ENCODE results near the gene CAMKV. TPM values are rescaled to one million over a fixed set of nuclear protein-coding genes. Genes with fewer than 3 reads are reported as not detected.
A peak's percentile ranks its signal among the peaks of the same experiment; 100 is the strongest.

The CAMKV gene
- polyA plus RNA-seq, 1 of the 3 experiments (the other 2 are of a cell fraction): 0.53 TPM

DNA sequence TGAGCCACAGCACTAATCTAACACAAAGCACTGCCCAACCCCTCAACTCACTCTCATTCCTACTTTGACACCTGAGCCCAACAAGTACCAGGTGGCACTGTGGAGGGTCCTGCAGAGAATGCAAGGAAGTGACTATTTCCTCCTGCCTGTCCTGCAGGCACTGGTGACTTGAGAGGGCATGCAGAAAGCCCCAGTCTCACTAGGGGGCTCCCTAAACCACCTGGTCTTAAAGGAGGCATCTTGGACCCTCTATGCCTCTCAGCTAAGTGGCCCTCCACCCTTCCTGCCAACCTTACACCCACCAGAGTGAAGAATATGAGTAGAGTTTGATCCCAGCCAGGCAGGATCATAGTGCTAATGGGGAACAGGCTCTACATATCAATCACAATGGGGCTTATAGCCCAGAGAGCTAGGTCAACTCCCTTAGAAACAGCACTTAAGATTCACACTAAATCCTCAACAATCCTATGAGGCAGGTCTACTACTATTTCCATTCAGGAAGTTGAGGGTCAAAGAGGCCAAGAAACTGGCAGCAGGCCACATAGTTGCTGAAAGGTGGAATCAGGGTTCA lies 28.5 kb downstream of the CAMKV start:
- no peak overlapping the region for H2AFZ ChIP-seq (ENCODE audit: low read depth)
- H3K9ac ChIP-seq: no peak overlapping the region
- H3K9me3 ChIP-seq: no peaks in the 10 kb centered on the region
- H3K4me3 ChIP-seq (ENCODE audit: low read depth in 2 of 2, low read length in 1 of 2): no peak overlapping the region
- CTCF ChIA-PET: interaction anchor here (0.6 to 14.6 kb wide), 10 partner anchors 8 to 96 kb away, joined by 3 to 386 read pairs (median 12); partner anchors contain the start of genes CAMKV, CDHR4, INKA1 and TRAIP
- H3K9me2 ChIP-seq: no peaks in the 10 kb centered on the region
- DNase-seq: no peak
- no peaks in the 10 kb centered on the region for H4K20me1 ChIP-seq (ENCODE audit: insufficient read depth)
- TF ChIP-seq ELF1 (IDR thresholded peaks at IDR 0.05) (no peak), RAD21 (IDR thresholded peaks at IDR 0.05; ENCODE audit: low read length) (peak; percentile 60), TAF1 (IDR thresholded peaks at IDR 0.05; ENCODE audit: borderline replicate concordance, low read depth, low read length) (no peak), JUND (IDR thresholded peaks at IDR 0.05) (no peak), SMC3 (IDR thresholded peaks at IDR 0.05; ENCODE audit: low read depth, low read length) (peak; percentile 35; the same call in 1 of the 2 replicates), FOSL2 (IDR thresholded peaks at IDR 0.05; ENCODE audit: borderline replicate concordance, low read depth) (no peak), TEAD4 (IDR thresholded peaks at IDR 0.05; ENCODE audit: borderline replicate concordance, insufficient read depth) (no peak), CHD2 (IDR thresholded peaks at IDR 0.05; ENCODE audit: low read length, partially characterized antibody) (no peak), NFIC (IDR thresholded peaks at IDR 0.05; ENCODE audit: borderline replicate concordance) (no peak), RCOR1 (IDR thresholded peaks at IDR 0.05; ENCODE audit: low read length) (no peak), POLR2AphosphoS5 (IDR thresholded peaks at IDR 0.05; ENCODE audit: low read depth, low read length) (no peak)
- TF ChIP-seq, protein P1, sequence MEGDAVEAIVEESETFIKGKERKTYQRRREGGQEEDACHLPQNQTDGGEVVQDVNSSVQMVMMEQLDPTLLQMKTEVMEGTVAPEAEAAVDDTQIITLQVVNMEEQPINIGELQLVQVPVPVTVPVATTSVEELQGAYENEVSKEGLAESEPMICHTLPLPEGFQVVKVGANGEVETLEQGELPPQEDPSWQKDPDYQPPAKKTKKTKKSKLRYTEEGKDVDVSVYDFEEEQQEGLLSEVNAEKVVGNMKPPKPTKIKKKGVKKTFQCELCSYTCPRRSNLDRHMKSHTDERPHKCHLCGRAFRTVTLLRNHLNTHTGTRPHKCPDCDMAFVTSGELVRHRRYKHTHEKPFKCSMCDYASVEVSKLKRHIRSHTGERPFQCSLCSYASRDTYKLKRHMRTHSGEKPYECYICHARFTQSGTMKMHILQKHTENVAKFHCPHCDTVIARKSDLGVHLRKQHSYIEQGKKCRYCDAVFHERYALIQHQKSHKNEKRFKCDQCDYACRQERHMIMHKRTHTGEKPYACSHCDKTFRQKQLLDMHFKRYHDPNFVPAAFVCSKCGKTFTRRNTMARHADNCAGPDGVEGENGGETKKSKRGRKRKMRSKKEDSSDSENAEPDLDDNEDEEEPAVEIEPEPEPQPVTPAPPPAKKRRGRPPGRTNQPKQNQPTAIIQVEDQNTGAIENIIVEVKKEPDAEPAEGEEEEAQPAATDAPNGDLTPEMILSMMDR (IDR thresholded peaks at IDR 0.05): peak; percentile 51
- TF ChIP-seq, protein P2, sequence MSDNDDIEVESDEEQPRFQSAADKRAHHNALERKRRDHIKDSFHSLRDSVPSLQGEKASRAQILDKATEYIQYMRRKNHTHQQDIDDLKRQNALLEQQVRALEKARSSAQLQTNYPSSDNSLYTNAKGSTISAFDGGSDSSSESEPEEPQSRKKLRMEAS (IDR thresholded peaks at IDR 0.05; ENCODE audit: low read depth): no peak
- H3K4me1 ChIP-seq (ENCODE audit: control insufficient read depth in 1 of 2, insufficient read depth in 2 of 2, low read depth in 1 of 2, low read length in 1 of 2): peaks cover 0 to 48% of the 10 kb centered on the region in 2 experiments; a peak in 1 of 4 replicates
- peak overlapping the region in 1 of 2 experiments; percentile 93; a peak in 1 of 4 replicates for H3K27ac ChIP-seq (ENCODE audit: low read depth in 2 of 2, low read length in 1 of 2)
- POLR2A ChIA-PET: interaction anchor here (3.9 kb wide), 1 partner anchor 37 kb away, joined by 37 read pairs; the partner anchor contains the start of gene INKA1
- H3F3A ChIP-seq (replicated peaks; ENCODE audit: insufficient read depth): no peaks in the 10 kb centered on the region
- peaks cover 0 to 21% of the 10 kb centered on the region in 2 experiments for H3K36me3 ChIP-seq (replicated peaks in 1 of 2; ENCODE audit: control insufficient read depth in 1 of 2, insufficient read depth in 2 of 2, low read length in 1 of 2)
- H3K4me2 ChIP-seq: no peak overlapping the region
- no peaks in the 10 kb centered on the region for H3K27me3 ChIP-seq (ENCODE audit: insufficient read depth)
- no peaks in the 10 kb centered on the region for H3K79me2 ChIP-seq (ENCODE audit: insufficient read depth)

DNA sequence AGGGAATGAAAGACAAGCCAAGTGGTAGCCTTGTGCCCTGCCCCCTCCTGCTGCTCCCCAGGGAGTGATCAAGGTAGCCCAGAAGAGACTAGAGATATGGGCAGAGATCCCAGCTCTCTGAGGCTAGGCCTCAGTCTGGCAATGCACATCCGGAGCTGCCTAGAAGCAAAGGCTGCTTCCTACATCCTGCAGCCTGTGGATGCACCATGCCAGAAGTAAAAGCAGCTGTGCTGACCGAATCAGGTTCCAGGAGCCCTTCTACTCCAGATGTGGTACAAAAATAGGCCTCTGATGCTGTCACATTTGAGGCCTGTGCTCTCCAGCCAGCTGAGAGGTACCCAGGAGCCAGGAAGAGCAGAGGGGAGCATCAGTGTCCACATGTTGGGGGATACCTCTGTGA lies 29.3 kb downstream of the CAMKV start:
- Histone ChIP-seq H3K4me2 (no peak overlapping the region), H3K4me1 (ENCODE audit: control insufficient read depth in 1 of 2, insufficient read depth in 2 of 2, low read depth in 1 of 2, low read length in 1 of 2) (peaks cover 0 to 48% of the 10 kb centered on the region in 2 experiments; a peak in 1 of 4 replicates), H2AFZ (ENCODE audit: low read depth) (no peak overlapping the region), H3K9me3 (no peaks in the 10 kb centered on the region), H4K20me1 (ENCODE audit: insufficient read depth) (no peaks in the 10 kb centered on the region), H3K9ac (no peak overlapping the region), H3K27ac (ENCODE audit: low read depth in 2 of 2, low read length in 1 of 2) (peak overlapping the region in 1 of 2 experiments; percentile 93; a peak in 2 of 4 replicates), H3K79me2 (ENCODE audit: insufficient read depth) (no peaks in the 10 kb centered on the region), H3K27me3 (ENCODE audit: insufficient read depth) (no peaks in the 10 kb centered on the region), H3K9me2 (no peaks in the 10 kb centered on the region), H3F3A (replicated peaks; ENCODE audit: insufficient read depth) (no peaks in the 10 kb centered on the region), H3K36me3 (replicated peaks in 1 of 2; ENCODE audit: control insufficient read depth in 1 of 2, insufficient read depth in 2 of 2, low read length in 1 of 2) (peaks cover under 1 to 18% of the 10 kb centered on the region in 2 experiments), H3K4me3 (ENCODE audit: low read depth in 2 of 2, low read length in 1 of 2) (no peak overlapping the region)
- POLR2A ChIA-PET: interaction anchor here (3.9 kb wide), 1 partner anchor 36 kb away, joined by 37 read pairs; the partner anchor contains the start of gene INKA1
- TF ChIP-seq, protein P3, sequence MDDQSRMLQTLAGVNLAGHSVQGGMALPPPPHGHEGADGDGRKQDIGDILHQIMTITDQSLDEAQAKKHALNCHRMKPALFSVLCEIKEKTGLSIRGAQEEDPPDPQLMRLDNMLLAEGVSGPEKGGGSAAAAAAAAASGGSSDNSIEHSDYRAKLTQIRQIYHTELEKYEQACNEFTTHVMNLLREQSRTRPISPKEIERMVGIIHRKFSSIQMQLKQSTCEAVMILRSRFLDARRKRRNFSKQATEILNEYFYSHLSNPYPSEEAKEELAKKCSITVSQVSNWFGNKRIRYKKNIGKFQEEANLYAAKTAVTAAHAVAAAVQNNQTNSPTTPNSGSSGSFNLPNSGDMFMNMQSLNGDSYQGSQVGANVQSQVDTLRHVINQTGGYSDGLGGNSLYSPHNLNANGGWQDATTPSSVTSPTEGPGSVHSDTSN (IDR thresholded peaks at IDR 0.05): no peak
- TF ChIP-seq, protein P1 (IDR thresholded peaks at IDR 0.05): no peak
- TF ChIP-seq FOXJ3 (CRISPR knock-in tag; IDR thresholded peaks at IDR 0.05) (no peak), SIN3A (IDR thresholded peaks at IDR 0.05; ENCODE audit: borderline replicate concordance, low read depth, low read length) (no peak), SMC3 (IDR thresholded peaks at IDR 0.05; ENCODE audit: low read depth, low read length) (no peak), ELF1 (IDR thresholded peaks at IDR 0.05) (no peak), NRF1 (IDR thresholded peaks at IDR 0.05; ENCODE audit: low read depth, low read length) (no peak)
- TF ChIP-seq, protein P4, sequence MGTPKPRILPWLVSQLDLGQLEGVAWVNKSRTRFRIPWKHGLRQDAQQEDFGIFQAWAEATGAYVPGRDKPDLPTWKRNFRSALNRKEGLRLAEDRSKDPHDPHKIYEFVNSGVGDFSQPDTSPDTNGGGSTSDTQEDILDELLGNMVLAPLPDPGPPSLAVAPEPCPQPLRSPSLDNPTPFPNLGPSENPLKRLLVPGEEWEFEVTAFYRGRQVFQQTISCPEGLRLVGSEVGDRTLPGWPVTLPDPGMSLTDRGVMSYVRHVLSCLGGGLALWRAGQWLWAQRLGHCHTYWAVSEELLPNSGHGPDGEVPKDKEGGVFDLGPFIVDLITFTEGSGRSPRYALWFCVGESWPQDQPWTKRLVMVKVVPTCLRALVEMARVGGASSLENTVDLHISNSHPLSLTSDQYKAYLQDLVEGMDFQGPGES (IDR thresholded peaks at IDR 0.05; ENCODE audit: low read depth, low read length): no peak
- no peak for DNase-seq
- 67% methylated on average over 1 of the region's 2 CpGs for WGBS (ENCODE audit: low lambda C conversion rate)
- CTCF ChIA-PET: interaction anchor here (0.6 to 14.6 kb wide), 11 partner anchors 8 to 120 kb away, joined by 3 to 386 read pairs (median 16); partner anchors contain the start of genes AMIGO3, CAMKV, CDHR4 and INKA1
